ENCODE measurements around the gene VPS8. TPM values are rescaled to one million over a fixed set of nuclear protein-coding genes. Genes with fewer than 3 reads are reported as not detected.
"Not testable (repeated sequence)": the region's sequence is repeated elsewhere in the genome, so short reads cannot be mapped to it uniquely, and the experiment has no call there.

The VPS8 gene
- total RNA-seq, 1 donor from 2014 or later, result 75.6 TPM

DNA sequence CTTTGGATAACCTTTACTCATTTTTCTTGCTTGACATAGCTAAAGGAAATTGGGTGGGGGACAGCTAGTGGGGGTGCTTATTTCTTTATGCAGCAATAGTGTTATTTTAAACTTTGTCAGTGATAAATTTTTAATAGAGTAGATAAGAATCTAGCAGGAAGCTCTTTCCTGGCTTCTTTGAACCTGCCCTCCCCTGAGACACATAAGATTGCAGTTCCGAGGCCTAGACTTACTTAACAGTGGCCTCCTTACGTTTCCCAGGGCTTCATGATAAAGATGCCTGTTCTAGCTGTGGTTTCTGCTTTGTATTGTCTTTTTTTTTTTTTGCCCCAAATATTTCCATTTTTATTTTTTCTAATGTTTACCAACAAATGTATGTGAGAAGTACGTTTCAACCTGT lies 170.1 kb downstream of the VPS8 start:
- DNase-seq (ENCODE audit: low spot score), result no peak

DNA sequence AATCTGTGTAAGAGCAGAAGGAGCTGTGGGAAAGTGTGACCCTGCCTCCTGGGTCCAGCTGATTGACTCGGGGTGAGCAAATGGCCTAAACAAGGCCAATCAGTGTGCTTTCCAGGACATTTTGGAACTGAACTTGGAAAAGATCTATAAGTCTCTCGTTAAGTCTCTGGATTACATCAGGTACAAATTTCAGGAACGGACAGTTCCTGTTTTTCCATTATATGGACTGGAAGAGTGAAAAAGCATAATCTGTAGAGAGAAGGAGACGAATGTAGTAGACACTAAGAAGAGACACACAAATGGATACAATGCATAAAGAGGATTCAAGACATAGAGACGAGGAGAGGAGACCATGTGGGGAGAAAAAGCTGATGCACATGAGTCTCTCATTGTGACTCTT lies 173.6 kb downstream of the VPS8 start:
- no peak for DNase-seq (ENCODE audit: low spot score)

DNA sequence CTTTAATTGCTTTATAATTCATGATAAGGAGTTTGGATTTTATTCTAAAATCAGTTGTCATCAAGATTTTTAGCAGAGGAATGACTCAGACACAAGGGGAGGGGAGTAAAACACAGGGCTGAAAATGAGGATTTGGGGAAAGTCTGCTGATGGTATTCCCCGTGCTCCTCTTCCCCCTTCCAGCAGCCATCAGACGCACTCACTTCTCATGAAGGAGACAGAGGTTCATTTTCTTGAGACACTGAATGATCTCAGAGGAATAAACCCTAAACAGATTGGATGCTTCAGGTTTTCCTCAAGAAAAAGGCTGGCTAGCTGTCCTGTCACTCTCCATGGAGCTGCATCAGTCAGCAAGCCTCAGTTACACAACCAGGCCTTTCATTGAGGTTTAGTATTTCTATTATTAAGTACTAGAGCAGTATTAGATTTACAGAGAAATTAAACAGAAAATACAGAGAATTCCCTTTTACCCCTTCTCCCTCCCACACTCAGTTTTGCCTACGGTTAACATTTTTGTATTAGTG lies 174.5 kb downstream of the VPS8 start:
- DNase-seq (ENCODE audit: low spot score), result peak; percentile 81

DNA sequence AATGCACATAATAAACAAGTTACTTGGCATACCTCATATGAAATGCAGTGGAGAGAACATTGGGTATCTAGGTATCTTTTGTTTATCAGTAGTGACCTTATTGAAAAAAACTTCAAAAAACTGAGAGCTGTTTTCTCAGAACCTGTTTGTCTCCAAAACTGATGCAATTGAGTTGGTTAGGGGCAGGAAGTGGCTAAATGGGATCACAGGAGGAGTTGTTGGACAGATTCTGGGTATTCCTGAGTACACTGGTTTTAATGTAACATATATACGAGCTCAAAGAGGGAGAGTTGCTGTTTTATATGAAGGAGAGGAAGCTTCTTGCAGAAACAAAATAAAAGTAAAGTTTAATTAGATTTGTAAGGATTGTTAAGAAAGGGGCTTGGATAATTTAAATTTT lies 181.4 kb downstream of the VPS8 start:
- no peak for DNase-seq (ENCODE audit: low spot score)

DNA sequence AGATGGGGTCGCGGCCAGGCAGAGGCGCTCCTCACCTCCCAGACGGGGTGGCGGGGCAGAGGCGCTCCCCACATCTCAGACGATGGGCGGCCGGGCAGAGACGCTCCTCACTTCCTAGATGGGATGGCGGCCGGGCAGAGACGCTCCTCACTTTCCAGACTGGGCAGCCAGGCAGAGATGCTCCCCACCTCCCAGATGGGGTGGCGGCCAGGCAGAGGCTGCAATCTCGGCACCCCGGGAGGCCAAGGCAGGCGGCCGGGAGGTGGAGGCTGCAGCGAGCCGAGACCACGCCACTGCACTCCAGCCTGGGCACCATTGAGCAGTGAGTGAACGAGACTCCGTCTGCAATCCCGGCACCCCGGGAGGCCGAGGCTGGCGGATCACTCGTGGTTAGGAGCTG lies 191.9 kb downstream of the VPS8 start:
- DNase-seq (ENCODE audit: low spot score), result not testable (repeated sequence)

DNA sequence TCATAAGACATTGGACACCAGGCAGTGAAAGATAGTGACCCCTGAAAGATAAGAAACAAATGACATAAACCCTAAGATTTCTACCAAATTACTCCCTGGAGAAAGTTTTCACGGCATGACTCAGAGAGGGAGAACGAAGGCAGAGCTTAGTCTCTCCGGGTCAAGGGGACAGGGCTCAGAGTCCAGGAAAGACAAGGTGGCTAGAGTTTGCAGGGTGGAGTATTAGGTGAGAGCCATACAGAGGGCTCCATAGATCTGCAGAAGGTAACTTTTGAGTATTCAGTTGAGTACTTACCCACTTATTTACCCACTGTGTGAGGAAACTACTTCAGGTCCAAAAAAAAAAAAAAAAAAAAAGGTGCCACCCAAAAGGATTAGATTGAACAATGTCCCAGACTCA lies 197.7 kb downstream of the VPS8 start:
- no peak for DNase-seq (ENCODE audit: low spot score)

DNA sequence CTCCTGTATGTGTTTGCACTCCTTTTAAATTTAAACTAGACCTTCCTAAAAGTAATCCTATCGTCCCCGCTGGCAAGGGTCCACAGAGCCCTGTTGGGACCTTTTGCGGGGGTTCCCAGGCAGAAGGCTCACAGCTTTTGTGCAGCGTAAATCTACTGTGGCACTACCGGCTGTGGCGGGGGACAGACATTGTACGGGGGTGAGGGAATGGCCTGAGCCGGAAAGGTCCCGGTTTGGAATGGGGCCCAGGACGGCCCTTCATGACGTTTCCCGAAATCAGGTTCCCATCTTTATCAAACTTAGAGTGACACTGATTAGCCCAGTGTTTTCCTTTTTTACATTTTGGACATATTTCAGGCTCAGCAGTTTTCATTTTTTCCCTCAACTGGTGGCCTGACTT lies 205.6 kb downstream of the VPS8 start:
- not testable (repeated sequence) for DNase-seq (ENCODE audit: low spot score)

DNA sequence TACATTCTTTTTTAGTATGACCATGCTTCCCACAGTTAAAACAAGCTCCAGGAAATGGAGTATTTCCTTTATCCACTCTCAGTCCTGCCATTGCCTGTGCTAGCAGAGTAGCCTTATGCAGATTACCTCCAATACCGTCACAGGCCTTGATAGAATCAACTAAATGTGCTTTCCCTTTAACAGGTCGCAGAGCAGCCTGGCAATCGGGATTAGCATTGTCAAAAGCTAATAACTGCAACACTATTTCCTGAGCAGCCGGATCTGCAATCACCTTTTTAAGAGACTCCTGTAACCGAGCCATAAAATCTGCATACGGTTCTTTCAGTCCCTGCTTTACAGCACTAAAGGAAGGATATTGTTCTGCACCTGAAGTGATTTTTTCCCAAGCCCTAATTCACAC lies 206.0 kb downstream of the VPS8 start:
- DNase-seq (ENCODE audit: low spot score), result peak; percentile 15

DNA sequence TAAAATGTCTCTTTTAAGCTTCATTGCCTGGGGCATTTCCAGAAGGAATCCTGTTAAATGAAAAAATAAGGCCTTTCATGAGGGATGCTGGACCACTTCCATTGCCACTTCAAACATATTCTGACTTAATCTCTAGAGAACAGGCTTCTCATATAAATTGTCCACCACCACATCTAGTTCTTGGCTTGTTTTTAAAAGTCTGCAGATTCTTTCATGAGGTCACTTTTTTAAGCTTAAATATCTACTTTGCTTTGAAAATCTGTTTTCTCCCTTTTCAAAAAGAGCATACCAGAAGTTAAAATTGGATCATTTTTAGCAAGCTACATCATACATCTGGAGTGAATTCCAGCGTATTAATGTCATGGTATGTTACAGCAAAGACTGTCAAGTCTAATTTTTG lies 209.3 kb downstream of the VPS8 start:
- DNase-seq (ENCODE audit: low spot score), result peak; percentile 97

DNA sequence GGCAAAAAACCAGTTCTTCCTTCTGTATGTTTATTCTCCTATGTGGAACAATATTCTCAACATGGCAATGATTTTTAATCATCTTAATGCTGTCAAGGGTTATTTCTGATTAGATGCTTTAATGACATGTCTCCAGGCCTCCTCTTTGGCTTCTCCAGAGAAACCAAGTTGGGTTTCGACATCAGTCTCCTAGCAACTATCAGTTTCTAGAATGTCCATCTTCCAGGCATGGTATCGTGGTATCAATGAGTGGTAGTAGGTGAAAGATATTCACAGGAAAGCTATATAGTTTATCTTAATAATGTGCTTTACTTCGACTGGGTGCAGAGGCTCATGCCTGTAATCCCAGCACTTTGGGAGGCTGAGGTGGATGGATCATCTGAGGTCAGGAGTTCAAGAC lies 212.4 kb downstream of the VPS8 start:
- peak; percentile 54 for DNase-seq (ENCODE audit: low spot score)

DNA sequence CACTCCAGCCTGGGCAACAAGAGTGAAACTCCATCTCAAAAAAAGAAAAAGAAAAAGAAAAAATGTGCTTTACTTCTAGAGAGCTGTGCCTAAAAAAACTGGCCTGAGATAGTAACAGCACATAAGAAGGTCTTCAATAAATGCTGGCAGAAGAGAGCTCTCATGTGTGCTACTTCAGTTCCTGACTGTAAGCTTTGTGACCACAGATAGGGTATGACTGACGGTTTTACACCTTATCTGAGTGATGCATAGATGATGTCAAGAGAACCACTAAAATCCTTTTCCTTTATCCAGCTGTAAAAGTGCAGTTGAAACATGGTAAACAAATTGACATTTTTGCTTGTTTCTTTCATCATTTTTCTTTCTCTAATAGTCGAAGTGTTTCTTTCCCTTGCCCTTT lies 213.0 kb downstream of the VPS8 start:
- DNase-seq (ENCODE audit: low spot score), result peak; percentile 53

DNA sequence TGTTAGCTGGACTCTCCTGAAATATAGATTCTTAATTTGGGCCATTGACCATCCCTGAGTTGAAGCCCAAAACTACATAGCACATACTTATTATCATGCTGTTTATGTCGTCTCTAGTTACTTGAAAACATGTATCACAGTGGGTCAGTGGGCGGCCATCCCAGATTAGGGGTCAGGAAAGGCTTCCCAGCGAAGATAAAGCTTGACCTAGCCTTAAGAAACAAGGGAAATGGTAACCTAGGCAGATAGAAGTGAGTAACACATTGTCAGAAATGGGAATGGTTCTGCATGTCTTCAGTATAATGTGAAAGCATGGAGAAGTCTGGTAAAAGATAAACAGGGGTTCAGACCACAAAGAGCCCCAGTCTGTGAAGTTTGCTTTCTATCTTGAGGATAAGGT lies 216.2 kb downstream of the VPS8 start:
- DNase-seq (ENCODE audit: low spot score), result no peak

DNA sequence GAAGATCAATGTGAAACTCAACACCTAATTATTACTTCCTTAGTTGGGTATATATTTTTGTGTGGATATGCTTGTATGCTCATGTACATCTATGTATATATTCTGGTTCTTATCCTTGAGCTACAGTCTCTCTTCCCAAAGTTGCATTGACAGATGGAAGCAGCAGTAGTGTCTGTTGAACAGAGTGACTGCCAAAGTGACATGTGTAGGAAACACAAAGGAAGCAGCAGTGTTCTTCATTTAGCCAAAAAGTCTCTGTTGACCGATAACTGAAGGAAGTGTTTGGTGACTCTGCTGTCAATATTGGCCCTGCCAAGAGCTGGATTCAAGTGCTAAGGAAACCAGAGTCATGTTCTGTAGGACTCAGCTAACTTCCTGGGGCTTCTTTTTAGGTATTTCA lies 217.1 kb downstream of the VPS8 start:
- no peak for DNase-seq (ENCODE audit: low spot score)

DNA sequence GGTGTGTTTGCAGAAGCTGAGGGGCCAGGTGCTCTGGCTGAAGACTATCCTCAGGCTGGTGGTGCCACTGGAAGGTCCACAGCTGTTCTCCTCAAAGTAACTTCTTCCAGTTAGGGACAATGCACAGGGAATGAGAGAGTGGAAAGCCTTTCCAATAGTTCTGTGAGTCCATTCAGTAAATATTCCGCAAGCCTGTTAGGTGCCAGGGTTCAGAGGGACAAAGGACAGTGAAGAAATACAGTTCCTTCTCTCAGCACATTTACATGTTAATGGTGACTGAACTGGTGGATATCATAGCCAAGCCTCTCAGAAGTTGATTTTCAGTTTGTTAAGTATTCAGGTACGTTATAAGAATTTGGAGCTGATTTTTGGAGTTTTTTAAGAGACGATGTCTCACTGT lies 218.4 kb downstream of the VPS8 start:
- no peak for DNase-seq (ENCODE audit: low spot score)

DNA sequence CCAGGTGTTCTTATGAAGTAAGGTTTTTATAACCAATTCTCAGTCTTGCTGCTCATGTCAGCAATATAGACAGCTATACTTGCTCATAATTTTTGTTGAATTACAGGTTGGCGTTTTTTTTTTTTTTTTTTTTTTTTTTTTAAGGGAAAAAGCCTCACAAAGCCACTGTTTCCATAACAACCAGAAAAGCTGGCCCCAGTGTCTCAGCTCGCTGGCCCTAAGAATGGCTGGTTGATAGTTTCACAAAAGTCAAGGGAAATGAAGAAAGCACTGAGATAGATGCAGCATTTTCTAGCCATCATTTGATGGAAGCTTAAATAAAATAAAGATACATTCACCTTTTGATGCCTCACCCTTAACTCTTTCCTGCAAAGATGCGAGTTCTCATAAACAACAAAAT lies 219.0 kb downstream of the VPS8 start:
- no peak for DNase-seq (ENCODE audit: low spot score)

DNA sequence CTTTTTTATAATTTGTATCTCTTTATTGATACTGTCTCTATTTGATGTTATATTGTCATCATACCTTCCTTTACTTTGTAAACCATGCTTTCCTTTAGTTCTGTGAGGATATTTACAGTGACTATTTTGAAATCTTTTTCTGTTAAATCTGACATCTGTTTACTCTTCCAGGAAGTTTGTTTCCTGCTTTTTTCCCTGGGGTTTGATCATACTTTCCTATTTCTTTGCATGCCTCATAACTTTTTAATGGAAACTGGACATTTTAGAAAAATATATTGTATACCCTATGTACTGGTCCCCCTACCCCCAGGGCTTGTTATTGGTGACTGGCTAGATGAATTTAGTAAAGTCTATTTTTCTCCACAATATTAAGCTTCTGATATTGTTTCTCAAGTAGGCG lies 225.8 kb downstream of the VPS8 start:
- no peak for DNase-seq (ENCODE audit: low spot score)

DNA sequence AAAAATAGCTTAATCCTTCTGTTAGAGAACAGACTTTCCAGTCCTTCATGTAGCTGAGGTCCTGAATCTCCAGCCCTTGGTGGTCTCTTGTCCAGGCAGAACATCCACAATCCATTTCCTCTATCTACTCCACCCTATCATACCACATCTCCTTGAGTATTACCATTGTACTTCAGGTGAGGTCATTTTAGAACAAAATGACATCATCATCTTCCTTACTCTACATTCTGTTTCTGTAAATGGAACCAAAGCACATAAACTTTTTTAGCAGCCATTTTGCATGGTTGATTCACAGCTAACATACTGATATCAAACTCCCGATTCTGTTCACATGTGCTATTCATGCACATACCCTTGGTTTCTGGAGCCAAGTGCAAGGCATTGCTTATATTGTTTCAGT lies 228.5 kb downstream of the VPS8 start:
- DNase-seq (ENCODE audit: low spot score), result no peak

DNA sequence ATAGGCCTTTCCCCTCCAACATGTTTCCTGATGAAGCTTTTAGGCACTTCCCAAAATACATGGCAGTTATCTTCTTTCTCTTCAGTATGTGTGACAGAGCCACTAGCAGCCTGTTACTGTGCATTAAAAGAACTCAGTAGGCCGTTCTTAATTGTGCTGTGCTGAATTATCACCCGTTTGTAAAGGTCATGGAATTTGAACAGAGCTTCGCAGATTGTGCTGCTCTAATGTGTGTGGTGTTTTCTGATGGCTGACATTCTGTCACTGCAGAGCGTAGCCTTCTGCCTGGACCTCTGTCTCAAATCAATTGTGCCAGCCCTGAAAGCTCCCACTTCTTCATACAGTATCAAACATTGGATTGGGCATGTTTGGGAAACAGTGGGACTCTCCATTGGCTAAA lies 229.6 kb downstream of the VPS8 start:
- DNase-seq (ENCODE audit: low spot score), result no peak

DNA sequence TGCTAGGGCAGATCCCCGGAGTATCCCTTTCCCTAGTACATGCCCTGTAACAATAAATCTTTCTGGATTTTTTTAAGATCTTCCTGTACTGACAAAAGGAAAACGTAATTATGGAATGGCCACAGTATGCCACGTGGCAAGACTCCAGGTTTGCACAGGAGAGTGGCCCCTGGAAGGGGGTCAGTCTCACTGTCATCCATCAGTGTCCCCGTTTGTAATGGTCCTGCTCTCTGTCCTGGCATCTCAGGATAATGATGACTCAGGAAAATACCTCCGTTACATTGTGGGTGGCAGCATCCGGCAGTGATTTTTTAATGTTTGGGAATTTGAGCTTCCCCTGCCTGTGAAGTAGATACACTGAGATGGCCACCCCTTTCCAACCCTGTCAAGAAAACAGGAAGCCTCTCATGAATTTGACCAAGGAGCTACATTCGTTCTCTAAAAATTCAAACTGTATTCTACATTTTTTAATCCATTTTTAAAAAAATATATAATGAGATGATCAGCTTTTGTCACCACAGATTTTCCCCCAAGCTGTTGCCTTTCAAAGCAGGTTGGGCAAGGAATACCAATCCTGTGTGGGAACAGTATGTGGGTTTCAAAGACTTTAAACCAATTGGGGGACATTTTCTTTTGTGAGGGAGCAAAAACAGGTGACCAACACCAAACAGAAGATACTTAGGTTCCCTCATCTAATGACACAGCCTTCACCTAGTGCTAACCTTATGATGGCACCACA lies 230.5 kb downstream of the VPS8 start:
- DNase-seq (ENCODE audit: low spot score), result no peak

DNA sequence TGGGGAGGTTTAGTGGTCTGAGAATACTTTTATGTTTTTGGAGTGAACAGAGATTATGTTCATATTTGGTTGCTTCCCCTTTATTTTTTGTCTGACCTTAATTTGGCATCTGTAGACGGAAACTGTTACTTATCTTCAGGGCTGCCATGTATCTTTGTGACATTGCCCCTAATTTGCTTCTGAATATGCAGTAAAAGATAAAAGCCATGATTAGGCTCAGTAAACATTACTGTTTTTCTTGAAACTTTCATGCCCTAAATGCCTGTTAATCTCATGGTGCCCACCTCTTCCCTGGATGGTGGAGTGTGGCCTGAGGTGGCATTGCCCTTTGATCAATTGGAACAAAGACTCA lies 234.2 kb downstream of the VPS8 start:
- DNase-seq (ENCODE audit: low spot score), result no peak

DNA sequence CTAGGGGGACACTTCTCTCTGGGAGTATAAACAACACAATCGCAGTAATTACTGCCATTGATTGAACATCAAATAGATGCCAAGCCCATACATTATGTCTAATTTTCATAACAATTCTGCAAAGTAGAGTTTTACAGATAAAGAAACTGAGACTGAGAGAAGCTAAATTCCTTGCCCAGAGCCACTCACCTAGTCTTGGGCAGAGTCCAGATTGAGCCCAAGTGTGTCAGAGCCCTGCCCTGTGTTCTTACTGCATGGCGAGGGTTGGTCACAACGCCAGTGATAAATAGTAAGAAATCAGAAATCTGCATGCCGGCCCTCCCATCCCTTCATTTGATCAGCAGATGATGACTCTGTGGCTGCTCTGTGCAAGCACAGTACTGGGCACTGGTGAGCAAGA lies 234.6 kb downstream of the VPS8 start:
- DNase-seq (ENCODE audit: low spot score), result no peak

DNA sequence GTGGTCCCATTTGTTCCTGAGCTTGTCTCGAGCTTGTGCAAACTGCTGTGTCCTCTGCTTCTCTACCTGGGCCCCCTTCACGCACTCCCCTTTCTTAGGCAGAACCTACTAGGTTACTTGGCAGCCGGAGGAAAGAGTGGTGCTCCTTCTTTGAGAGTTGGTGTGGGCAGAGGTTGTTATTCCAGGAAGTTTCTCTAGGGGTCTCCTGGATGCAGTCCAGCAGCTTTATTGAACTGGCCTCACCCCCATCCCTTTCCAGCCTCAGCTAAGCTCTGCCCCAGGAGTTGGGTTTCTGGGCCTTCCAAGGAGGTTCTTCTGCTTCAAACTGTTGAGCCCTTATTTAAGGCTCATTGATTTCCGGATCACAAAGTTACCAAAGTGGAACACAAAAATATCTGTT lies 237.7 kb downstream of the VPS8 start:
- no peak for DNase-seq (ENCODE audit: low spot score)

DNA sequence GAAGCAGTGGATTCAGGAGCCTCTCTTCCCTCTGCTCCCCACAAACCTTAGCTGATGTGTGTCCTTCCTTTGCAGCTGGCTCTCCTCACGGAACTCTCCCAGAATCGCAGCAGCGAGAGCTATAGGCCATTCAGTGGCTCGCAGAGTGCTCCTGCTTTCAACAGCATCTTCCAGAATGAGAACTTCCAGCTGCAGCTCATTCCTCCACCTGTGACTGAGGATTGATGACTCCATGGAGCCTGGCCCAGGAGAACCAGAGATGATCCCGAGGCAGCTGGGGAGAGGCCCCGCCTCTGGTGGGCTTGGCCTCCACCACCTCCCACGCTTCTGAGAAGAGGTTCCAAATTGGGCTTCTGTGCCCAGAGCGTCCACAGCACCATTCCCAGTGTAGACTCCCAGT lies 239.8 kb downstream of the VPS8 start:
- no peak for DNase-seq (ENCODE audit: low spot score)

DNA sequence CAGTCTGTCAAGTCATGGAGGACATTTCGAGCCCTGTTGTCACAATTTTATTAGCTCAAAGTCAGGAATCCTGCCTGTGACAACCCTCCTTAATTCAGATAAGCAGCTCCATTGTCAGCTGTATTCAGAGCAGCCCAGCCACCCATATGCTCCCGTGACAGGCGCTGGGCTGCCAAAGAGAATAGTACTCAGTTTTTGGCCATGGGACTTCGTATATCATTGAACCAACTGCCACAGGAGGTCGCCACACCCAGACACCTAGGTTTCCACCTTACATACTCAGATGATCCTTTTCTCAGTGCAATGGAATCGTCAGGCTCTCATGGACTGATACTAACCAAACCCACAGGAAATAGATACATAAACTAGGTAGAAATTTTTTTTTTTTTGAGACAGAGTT lies 240.7 kb downstream of the VPS8 start:
- no peak for DNase-seq (ENCODE audit: low spot score)
